Activated T-helper 2 cell treated with anti-CD3 and anti-CD28 coated beads, Interferon-gamma antibody, Interleukin-2, Interleukin-4, amounts not matched to agents 10 μg/mL and 5 μg/mL and 100 μg/mL, durations not matched to agents 14 hours and 24 hours and 36 hours (primary cell): ENCODE measurements around the gene FAM219B. TPM values are rescaled to one million over a fixed set of nuclear protein-coding genes. Genes with fewer than 3 reads are reported as not detected.
"Not testable (repeated sequence)": the region's sequence is repeated elsewhere in the genome, so short reads cannot be mapped to it uniquely, and the experiment has no call there.

Experiments
- DNase-seq: peaks from one replicate; pipeline ENCODE4 v3.0.0; 2021; ENCODE audit warnings: low spot score
- H3K27ac Mint-ChIP-seq: one replicate; pipeline ENCODE4 v1.8.0; 2021; ENCODE audit warnings: mixed read lengths
- H3K27me3 Mint-ChIP-seq: one replicate; pipeline ENCODE4 v1.8.0; 2021; ENCODE audit warnings: low read depth, mixed read lengths
- H3K36me3 Mint-ChIP-seq: one replicate; pipeline ENCODE4 v1.8.0; 2021; ENCODE audit warnings: low read depth, mixed read lengths
- H3K4me1 Mint-ChIP-seq: one replicate; pipeline ENCODE4 v1.8.0; 2021; ENCODE audit warnings: low read depth, mixed read lengths
- H3K4me3 Mint-ChIP-seq: one replicate; pipeline ENCODE4 v1.8.0; 2021; ENCODE audit warnings: low read depth, mild to moderate bottlenecking, moderate library complexity, mixed read lengths
- H3K9me3 Mint-ChIP-seq: one replicate; pipeline ENCODE4 v1.8.0; 2021; ENCODE audit warnings: mixed read lengths
- intact Hi-C: fragments of 100-400 bp; cut with micrococcal nuclease; formaldehyde crosslinking; loops from one replicate; pipeline ENCODE4 v1.15.1; 2023
- total RNA-seq: library from RNA; stranded (reverse); gene quantifications from 2 replicates; pipeline ENCODE4 v1.2.3, GENCODE V29; 2022

FAM219B gene
- total RNA-seq: 82.1 and 95.2 TPM in 2 replicates

GRCh38 chr15:74906450-74907162, at the start of gene FAM219B:
TSS of gene FAM219B (minus strand) at chr15:74906851. CDS start at chr15:74906800, 51 bp downstream.
- Mint-ChIP-seq H3K4me1 (peaks cover 33% of the 10 kb centered on the region), H3K36me3 (peaks cover 48% of the 10 kb centered on the region), H3K9me3 (no peaks in the 10 kb centered on the region), H3K27me3 (no peaks in the 10 kb centered on the region), H3K4me3 (peak within 1 kb of the TSS; percentile 91), H3K27ac (peak within 1 kb of the TSS; percentile 88)
- intact Hi-C loops: loop anchor here (2.0 to 5.0 kb wide), 3 partner anchors 16 to 46 kb away; partner anchors contain the start of genes MPI and SCAMP2
- peak; percentile 75 for DNase-seq

- Mint-ChIP-seq H3K4me3 (peak overlapping the region; percentile 55), H3K36me3 (peaks cover 4% of the 10 kb centered on the region), H3K4me1 (peaks cover 25% of the 10 kb centered on the region), H3K9me3 (no peaks in the 10 kb centered on the region), H3K27ac (no peak overlapping the region), H3K27me3 (peaks cover 32% of the 10 kb centered on the region)
- DNase-seq: peak; percentile 66
- intact Hi-C loops: loop anchor here (2.0 to 5.0 kb wide), 3 partner anchors 66 to 249 kb away; partner anchors contain the start of gene PPCDC
Observed at GRCh38 chr15:74955796-74956647, 49.4 kb upstream of the FAM219B start.

GRCh38 chr15:74955017-74955416, 48.4 kb upstream of the FAM219B start:
- no peak for DNase-seq
- intact Hi-C loops: loop anchor here (5.0 kb wide), 2 partner anchors 67 to 168 kb away; partner anchors contain the start of gene PPCDC
- peaks cover 26% of the 10 kb centered on the region for H3K27me3 Mint-ChIP-seq
- H3K9me3 Mint-ChIP-seq: no peaks in the 10 kb centered on the region
- H3K4me1 Mint-ChIP-seq: peaks cover 23% of the 10 kb centered on the region
- H3K36me3 Mint-ChIP-seq: peaks cover 4% of the 10 kb centered on the region
- H3K27ac Mint-ChIP-seq: no peak overlapping the region
- peak overlapping the region; percentile 55 for H3K4me3 Mint-ChIP-seq

GRCh38 chr15:74954515-74954914, 47.9 kb upstream of the FAM219B start:
- Mint-ChIP-seq H3K27ac (no peak overlapping the region), H3K9me3 (no peaks in the 10 kb centered on the region), H3K27me3 (peaks cover 21% of the 10 kb centered on the region), H3K36me3 (peaks cover 4% of the 10 kb centered on the region), H3K4me3 (no peak overlapping the region), H3K4me1 (peaks cover 23% of the 10 kb centered on the region)
- DNase-seq: no peak
- intact Hi-C loops: loop anchor here (5.0 kb wide), 2 partner anchors 47 to 317 kb away; partner anchors contain the start of gene FAM219B

GRCh38 chr15:74951006-74951405, 44.4 kb upstream of the FAM219B start:
- Mint-ChIP-seq H3K27me3 (peaks cover 2% of the 10 kb centered on the region), H3K4me1 (peaks cover 13% of the 10 kb centered on the region), H3K9me3 (no peaks in the 10 kb centered on the region), H3K36me3 (peaks cover 4% of the 10 kb centered on the region), H3K4me3 (no peak overlapping the region), H3K27ac (no peak overlapping the region)
- no peak for DNase-seq
- intact Hi-C loops: loop anchor here (2.0 to 5.0 kb wide), 3 partner anchors 44 to 314 kb away; partner anchors contain the start of gene FAM219B

GRCh38 chr15:74950078-74950908, 43.6 kb upstream of the FAM219B start:
- peaks cover 10% of the 10 kb centered on the region for H3K4me1 Mint-ChIP-seq
- peak; percentile 71 for DNase-seq
- H3K9me3 Mint-ChIP-seq: no peaks in the 10 kb centered on the region
- no peak overlapping the region for H3K27ac Mint-ChIP-seq
- H3K27me3 Mint-ChIP-seq: peaks cover 2% of the 10 kb centered on the region
- H3K36me3 Mint-ChIP-seq: peaks cover 4% of the 10 kb centered on the region
- intact Hi-C loops: loop anchor here (1.0 to 5.0 kb wide), 4 partner anchors 43 to 313 kb away; partner anchors contain the start of gene FAM219B
- H3K4me3 Mint-ChIP-seq: no peak overlapping the region

- no peaks in the 10 kb centered on the region for H3K9me3 Mint-ChIP-seq
- peaks cover 20% of the 10 kb centered on the region for H3K4me1 Mint-ChIP-seq
- H3K4me3 Mint-ChIP-seq: peak within 1 kb of the TSS; percentile 85
- H3K27ac Mint-ChIP-seq: peak within 1 kb of the TSS; percentile 90
- H3K27me3 Mint-ChIP-seq: no peaks in the 10 kb centered on the region
- peaks cover 20% of the 10 kb centered on the region for H3K36me3 Mint-ChIP-seq
- intact Hi-C loops: loop anchor here (5.0 to 10.0 kb wide), 7 partner anchors 35 to 395 kb away; partner anchors contain the start of genes ARID3B, C15orf39, EDC3 and SCAMP2
- peak; percentile 92 for DNase-seq
Observed at GRCh38 chr15:74937590-74938371, 31.1 kb upstream of the FAM219B start, which contains the start of gene COX5A. TSS of gene COX5A (minus strand) at chr15:74938073. CDS start at chr15:74938014, 59 bp downstream.

- Mint-ChIP-seq H3K9me3 (no peaks in the 10 kb centered on the region), H3K27ac (peak overlapping the region; percentile 73), H3K4me1 (peaks cover 23% of the 10 kb centered on the region), H3K36me3 (peaks cover 23% of the 10 kb centered on the region), H3K27me3 (no peaks in the 10 kb centered on the region), H3K4me3 (peak overlapping the region; percentile 85)
- DNase-seq: no peak
- intact Hi-C loops: loop anchor here (5.0 to 10.0 kb wide), 7 partner anchors 35 to 395 kb away; partner anchors contain the start of genes ARID3B, C15orf39, EDC3 and SCAMP2
Observed at GRCh38 chr15:74937272-74937589, 30.6 kb upstream of the FAM219B start.

- Mint-ChIP-seq H3K27ac (peak overlapping the region; percentile 24), H3K36me3 (peaks cover 36% of the 10 kb centered on the region)
Observed at GRCh38 chr15:74935193-74935592, 28.5 kb upstream of the FAM219B start.

GRCh38 chr15:74933573-74933972, 26.9 kb upstream of the FAM219B start:
- no peaks in the 10 kb centered on the region for H3K27me3 Mint-ChIP-seq
- peak overlapping the region; percentile 60 for H3K27ac Mint-ChIP-seq
- peak overlapping the region; percentile 26 for H3K4me3 Mint-ChIP-seq
- DNase-seq: no peak
- intact Hi-C loops: loop anchor here (10.0 kb wide), 1 partner anchor 239 kb away; the partner anchor contains the start of gene EDC3
- peaks cover 24% of the 10 kb centered on the region for H3K4me1 Mint-ChIP-seq
- H3K36me3 Mint-ChIP-seq: peaks cover 46% of the 10 kb centered on the region
- H3K9me3 Mint-ChIP-seq: no peaks in the 10 kb centered on the region

More at GRCh38 chr15:74935193-74935592, 28.5 kb upstream of the FAM219B start:
- Mint-ChIP-seq H3K4me1 (peaks cover 24% of the 10 kb centered on the region), H3K4me3 (peak overlapping the region; percentile 77)
- H3K27me3 Mint-ChIP-seq, H3K9me3 Mint-ChIP-seq, DNase-seq: not testable (repeated sequence)
- intact Hi-C loops: loop anchor here (5.0 to 10.0 kb wide), 7 partner anchors 33 to 393 kb away; partner anchors contain the start of genes ARID3B, C15orf39, EDC3 and SCAMP2

- Mint-ChIP-seq H3K27ac (no peak overlapping the region), H3K4me1 (peaks cover 11% of the 10 kb centered on the region), H3K4me3 (no peak overlapping the region), H3K27me3 (no peaks in the 10 kb centered on the region), H3K9me3 (no peaks in the 10 kb centered on the region), H3K36me3 (peaks cover 65% of the 10 kb centered on the region)
- no peak for DNase-seq
- intact Hi-C loops: no loop called here
Observed at GRCh38 chr15:74928771-74929198, 22.1 kb upstream of the FAM219B start.
